ENCODE results near the gene DNAJB2.

Gene DNAJB2

DNA sequence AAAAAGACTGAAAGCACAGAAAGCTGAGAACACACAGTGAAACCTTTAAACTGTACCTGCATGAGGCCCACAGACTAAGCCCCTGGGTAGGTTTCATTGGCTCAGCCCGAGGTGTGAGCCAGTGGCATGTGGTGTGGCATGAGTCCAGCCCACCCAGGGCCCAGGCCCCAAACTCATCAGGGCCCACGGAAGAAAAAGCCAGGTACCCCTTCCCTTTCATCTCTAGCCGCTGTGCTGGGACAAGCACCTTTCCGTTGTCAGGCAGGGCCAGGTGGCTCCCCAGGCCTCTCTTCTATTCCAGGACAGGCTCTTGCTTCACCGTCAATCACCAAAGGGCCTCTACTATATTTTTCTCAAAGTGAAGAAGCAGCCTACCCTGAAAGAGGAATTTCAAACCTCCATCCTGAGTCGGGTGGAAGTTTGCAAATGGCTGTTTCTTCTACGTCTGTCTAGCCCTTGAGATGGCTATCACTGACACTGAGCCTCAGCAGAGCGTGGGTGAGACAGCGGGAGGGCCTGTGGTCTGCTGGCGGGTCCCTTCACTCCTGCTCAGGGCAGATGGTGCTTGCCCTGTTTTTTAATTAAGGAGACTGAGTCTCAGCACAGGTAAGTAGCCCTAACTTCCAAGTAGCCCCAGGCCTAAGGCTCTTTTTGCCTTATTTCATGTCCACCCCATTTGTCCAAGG, 8.6 kb downstream of the DNAJB2 start:
- no peak for TF ChIP-seq CTCF (IDR thresholded peaks at IDR 0.05; ENCODE audit: low read depth, low read length, missing control alignments)
- in situ Hi-C loops (cut with HindIII; ENCODE audit: low pct_ligation_motif_present, low sequenced_read_pairs), result no loop called here
- Histone ChIP-seq H3K4me3 (ENCODE audit: low read depth, low read length) (no peak overlapping the region), H3K36me3 (replicated peaks) (peaks cover 5% of the 10 kb centered on the region), H3K27ac (no peak overlapping the region), H3K27me3 (replicated peaks) (no peaks in the 10 kb centered on the region)
- DNase-seq, result no peak

DNA sequence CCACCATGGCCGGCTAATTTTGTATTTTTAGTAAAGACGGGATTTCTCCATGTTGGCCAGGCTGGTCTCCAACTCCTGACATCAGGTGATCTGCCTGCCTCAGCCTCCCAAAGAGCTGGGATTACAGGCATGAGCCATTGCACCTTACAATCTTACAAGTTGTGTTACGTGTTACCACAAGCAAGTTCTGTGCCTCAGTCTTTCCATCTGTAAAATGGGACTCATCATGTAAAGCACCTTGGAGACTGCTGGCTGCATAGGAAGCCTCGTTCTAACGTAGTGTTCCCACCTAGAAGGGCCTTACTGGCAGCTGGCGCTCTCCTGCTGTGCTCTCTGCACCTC, 10.0 kb downstream of the DNAJB2 start:
- DNase-seq, result no peak
- Histone ChIP-seq H3K27ac (no peak overlapping the region), H3K36me3 (replicated peaks) (peaks cover 5% of the 10 kb centered on the region), H3K4me3 (ENCODE audit: low read depth, low read length) (no peak overlapping the region), H3K27me3 (replicated peaks) (no peaks in the 10 kb centered on the region)
- TF ChIP-seq CTCF (IDR thresholded peaks at IDR 0.05; ENCODE audit: low read depth, low read length, missing control alignments), result no peak
- in situ Hi-C loops (cut with HindIII; ENCODE audit: low pct_ligation_motif_present, low sequenced_read_pairs), result no loop called here

GRCh38 chr2:219289537-219290361, 10.6 kb downstream of the DNAJB2 start:
- in situ Hi-C loops (cut with HindIII; ENCODE audit: low pct_ligation_motif_present, low sequenced_read_pairs), result no loop called here
- TF ChIP-seq CTCF (IDR thresholded peaks at IDR 0.05; ENCODE audit: low read depth, low read length, missing control alignments), result no peak
- H3K27ac ChIP-seq, result no peak overlapping the region
- peaks cover 1% of the 10 kb centered on the region for H3K36me3 ChIP-seq (replicated peaks)
- no peak overlapping the region for H3K4me3 ChIP-seq (ENCODE audit: low read depth, low read length)
- peak; percentile 72 for DNase-seq
- H3K27me3 ChIP-seq (replicated peaks), result no peaks in the 10 kb centered on the region

DNA sequence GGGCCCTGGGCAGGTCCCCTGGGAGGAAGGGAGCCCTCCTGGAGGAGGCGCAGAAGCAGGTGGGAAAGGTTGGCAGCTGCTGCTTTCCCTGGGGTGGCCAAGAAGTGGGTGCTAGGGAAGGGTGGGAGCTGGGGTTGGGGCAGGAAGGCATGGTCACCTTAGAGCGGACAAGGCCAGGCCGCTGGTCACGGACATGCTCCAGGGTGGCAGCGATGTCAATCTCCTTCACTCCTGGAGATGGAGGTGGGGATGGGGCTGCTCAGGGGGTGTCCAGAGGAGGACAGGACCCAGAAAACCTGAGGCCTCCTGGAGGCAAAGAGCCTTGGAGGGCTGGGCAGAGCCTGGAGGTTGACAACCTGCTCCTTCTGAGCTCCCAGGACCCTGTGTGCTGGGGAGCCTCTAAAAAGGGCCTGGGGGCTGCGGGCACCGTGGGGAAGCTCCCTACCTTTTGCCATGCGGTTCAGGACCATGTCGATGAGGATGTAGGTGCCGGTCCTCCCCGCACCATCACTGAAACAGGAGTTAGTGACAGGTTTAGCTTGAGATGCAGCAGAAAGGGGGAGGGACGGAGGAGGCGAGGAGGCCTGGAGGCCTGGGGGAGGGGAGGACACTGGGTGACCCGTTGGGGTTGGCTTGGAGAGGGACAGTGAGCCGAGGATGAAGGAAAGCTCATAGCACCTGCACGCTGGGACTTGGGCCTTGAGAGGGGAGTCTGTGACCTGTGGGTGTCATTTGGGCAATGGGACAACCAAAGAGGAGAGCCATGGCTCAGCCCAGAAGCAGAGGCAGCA, 11.4 kb downstream of the DNAJB2 start:
- in situ Hi-C loops (cut with HindIII; ENCODE audit: low pct_ligation_motif_present, low sequenced_read_pairs), result no loop called here
- Histone ChIP-seq H3K4me3 (ENCODE audit: low read depth, low read length) (no peak overlapping the region), H3K27me3 (replicated peaks) (no peaks in the 10 kb centered on the region), H3K27ac (no peak overlapping the region), H3K36me3 (replicated peaks) (no peaks in the 10 kb centered on the region)
- DNase-seq, result no peak
- no peak for TF ChIP-seq CTCF (IDR thresholded peaks at IDR 0.05; ENCODE audit: low read depth, low read length, missing control alignments)

DNA sequence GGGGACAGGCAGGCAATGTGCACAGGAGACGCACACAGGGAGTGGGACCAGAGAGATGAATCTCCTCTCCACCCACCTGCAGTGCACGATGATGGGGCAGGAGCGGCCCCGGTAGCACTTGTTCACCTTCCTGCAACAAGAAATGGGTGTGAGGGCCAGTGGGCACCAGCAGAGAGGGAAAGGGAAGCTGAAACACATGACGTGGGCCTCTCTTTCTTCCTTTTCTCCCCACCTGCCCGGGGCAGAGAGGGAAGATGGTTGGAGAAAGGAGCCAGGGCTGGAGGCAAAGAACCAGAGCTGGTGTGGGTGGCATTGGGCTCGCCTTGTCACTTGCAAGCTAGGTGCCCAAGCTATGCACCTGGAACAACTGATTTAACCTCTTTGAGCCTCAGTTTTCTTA, 12.2 kb downstream of the DNAJB2 start:
- no peak for DNase-seq
- no peak overlapping the region for H3K27ac ChIP-seq
- no peak overlapping the region for H3K4me3 ChIP-seq (ENCODE audit: low read depth, low read length)
- H3K36me3 ChIP-seq (replicated peaks), result no peaks in the 10 kb centered on the region
- in situ Hi-C loops (cut with HindIII; ENCODE audit: low pct_ligation_motif_present, low sequenced_read_pairs), result no loop called here
- no peak for TF ChIP-seq CTCF (IDR thresholded peaks at IDR 0.05; ENCODE audit: low read depth, low read length, missing control alignments)
- H3K27me3 ChIP-seq (replicated peaks), result no peaks in the 10 kb centered on the region
